Subcutaneous adipose tissue (tissue), 4 donors: ENCODE measurements around the gene SUPT4H1. TPM values are rescaled to one million over a fixed set of nuclear protein-coding genes. Genes with fewer than 3 reads are reported as not detected.

Source experiments
- small RNA-seq: library from RNA; depleted of rRNA; stranded (forward); fragments of <200 nt; gene quantifications from one replicate; pipeline ENCODE3, GENCODE V24; 2016
- total RNA-seq, 4 donors: library from RNA; depleted of rRNA; stranded (reverse); fragments of >200 nt; gene quantifications; one replicate each; pipeline ENCODE4 v1.1.0, GENCODE V29; 2016
- TF ChIP-seq, protein P1 (sequence below): fragments of 450-650 bp; IDR thresholded peaks from one replicate; pipeline ENCODE4 v1.5.1; 2016; ENCODE audit warnings: low read depth, mild to moderate bottlenecking, control low read depth, antibody characterized with exemption, moderate library complexity

Gene SUPT4H1
- total RNA-seq, 4 donors from 2014 or later: 27.9 to 58.5 (median 40.9) TPM

DNA sequence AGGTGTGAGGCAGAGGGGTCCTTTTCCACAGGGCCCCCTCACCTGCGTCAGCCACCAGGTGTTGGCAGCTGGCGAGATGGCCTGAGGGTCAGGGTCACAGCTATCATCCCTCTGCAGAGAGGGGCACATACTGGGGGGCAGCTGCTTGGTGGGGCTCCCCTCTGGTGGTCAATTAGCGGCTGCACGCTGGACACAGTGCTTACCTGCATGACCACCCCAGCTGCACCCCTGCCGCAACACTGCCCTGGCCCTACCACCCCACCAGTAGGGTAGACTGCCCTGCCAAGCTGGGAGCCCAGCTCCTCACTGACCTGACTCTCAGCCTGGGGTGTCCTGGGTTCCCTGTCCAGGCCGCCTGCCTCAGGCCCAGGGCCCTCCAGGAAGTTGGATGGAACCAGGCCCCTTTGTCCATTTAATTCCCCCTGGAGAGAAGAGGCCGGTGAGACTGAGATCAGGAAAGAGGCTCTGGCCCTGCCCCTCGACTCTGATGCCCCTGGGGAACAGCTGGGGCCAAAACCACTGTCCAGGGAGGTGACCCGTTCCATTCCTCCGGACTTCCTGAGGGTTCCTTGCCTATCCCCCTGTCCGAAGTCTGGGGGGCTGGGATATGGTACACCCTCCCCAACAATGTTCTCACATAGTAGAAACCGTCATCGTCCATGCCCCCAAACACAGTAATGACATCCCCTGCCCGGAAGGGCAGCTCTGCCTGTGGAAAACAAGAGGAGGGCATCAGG lies 47.1 kb downstream of the SUPT4H1 start:
- TF ChIP-seq, protein P1, sequence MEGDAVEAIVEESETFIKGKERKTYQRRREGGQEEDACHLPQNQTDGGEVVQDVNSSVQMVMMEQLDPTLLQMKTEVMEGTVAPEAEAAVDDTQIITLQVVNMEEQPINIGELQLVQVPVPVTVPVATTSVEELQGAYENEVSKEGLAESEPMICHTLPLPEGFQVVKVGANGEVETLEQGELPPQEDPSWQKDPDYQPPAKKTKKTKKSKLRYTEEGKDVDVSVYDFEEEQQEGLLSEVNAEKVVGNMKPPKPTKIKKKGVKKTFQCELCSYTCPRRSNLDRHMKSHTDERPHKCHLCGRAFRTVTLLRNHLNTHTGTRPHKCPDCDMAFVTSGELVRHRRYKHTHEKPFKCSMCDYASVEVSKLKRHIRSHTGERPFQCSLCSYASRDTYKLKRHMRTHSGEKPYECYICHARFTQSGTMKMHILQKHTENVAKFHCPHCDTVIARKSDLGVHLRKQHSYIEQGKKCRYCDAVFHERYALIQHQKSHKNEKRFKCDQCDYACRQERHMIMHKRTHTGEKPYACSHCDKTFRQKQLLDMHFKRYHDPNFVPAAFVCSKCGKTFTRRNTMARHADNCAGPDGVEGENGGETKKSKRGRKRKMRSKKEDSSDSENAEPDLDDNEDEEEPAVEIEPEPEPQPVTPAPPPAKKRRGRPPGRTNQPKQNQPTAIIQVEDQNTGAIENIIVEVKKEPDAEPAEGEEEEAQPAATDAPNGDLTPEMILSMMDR: no peak

DNA sequence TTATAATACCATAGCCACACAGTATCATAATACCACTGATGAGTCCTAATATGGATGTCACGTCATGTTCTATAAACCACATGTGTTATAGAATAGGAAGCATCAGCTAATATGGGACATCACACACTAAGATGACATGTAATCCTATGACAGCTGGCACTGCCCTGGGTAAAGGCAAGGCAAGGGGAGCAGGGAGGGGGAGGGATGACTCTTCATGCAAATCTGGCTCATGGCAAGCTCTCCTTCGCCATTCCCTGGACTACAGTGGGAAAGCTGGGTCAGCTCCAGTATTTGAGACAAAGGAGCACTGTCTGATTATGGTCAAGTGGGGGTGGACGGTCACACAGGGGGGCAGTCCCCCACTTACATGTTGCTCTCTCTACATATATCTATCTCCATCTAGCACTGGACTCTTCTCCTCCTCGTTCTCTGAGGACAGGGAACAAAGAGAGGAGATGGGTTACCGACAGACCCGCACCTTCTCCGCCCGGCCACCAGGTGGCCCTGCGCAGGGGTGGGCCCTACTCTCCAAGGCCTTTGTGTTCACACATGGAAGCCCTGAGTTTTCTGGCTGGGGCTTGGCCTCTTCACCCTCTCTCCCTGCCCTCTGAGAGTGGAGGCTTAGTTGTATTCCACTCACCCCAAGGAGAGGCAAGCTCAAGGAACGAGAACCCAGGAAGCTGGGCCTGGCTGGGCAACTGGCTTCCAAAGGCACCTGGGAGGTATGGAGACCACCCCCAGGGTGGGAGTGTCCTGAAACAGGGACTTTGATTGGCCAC lies 47.8 kb downstream of the SUPT4H1 start:
- TF ChIP-seq, protein P1: no peak

DNA sequence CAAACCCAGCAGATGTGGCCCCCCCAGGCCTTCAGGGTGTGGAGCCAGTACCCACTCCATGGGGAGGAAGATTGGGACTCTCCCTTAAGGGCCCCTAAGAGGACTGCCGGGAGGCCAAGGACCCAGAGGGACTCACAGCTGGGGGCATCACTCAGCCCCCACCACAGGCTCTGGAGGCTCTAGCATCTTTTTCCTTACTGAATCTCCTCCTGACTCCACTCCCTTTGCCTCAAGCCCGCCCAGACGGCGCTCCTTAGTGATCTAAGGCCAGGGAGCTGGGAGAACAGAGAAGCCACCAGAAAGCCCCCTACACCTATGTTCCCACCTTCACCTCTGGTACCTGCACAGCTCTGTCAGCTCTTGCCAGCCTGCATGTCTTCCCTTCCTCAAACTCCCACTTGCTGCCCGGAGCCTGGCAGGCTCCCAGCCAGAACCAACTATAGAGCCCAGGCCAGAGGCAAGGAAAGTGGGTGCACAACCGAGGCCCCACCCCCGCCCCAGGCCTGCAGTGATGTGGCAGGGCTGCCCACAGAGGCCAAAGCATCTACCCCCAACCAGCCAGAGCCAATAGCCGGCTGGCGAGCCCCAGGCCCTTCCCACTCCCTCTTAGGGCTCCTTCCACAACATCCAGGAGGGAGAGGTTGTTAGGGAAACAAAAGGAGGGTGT lies 48.9 kb downstream of the SUPT4H1 start:
- TF ChIP-seq, protein P1: no peak

DNA sequence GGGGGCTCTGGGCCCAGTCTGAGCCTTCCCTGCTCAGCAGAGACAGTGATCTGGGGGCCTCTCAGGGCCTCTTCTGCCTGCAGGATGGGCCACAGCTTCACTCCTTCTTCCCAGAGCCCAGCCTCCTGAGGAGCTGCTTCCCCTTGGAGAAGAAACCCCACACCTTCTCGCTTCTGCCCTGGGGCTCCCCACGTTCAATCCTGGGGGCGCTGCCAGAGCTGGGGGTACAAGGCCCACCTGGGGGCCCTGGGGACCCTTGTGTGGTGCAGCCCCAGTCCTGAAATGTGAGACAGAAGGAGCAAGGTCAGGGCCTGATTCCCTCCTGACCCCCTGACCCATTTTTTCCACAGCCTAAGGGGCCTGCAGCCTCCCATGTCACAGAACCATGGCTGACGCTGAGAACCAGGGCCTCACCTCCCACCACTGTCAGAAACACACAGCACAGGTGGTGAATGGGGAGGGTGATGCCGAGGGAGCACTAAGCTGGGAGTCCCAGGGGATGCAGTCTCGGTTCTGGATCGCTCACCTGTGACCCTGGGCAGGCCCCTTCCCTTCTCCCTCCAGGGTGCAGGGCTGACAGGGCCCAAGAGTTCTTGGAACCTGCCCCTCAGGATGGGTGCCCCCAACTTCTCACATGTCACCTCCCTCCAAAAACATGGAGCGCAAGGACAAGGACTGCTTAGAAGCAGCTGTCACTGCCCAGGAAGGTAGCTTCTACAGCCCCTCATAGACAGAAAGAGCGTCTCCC lies 49.7 kb downstream of the SUPT4H1 start:
- TF ChIP-seq, protein P1: no peak

DNA sequence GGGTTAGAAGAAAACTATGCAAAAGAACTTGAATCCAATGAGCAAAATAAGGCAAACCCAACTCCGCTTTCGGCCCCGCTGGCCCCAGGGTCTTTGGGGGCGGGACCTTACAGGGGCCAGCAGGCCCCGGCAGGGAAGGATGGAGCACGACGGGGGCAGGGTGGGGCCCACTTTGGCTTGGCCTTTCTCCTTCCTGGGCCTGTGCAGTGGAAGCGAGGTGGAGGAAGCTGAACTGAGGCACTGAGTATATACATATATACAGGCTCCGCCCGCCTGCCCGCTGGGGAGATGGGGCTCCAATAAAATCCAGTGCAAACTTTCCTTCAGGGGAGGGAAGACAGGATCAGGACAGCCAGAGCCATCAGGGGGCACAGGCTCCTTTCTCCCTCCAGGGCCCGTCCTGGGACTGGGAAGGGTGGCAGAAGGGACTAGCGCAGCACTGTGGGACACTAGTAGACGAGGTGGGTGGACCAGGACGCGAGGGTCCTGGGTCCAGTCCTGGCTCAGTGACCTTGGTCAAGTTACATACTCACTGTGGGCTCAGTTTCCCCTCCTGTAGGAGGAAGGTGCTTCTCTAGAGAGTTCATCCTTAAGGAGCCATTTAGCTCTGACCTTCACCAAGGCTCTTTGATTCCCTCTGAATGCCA lies 50.4 kb downstream of the SUPT4H1 start:
- TF ChIP-seq, protein P1: no peak

DNA sequence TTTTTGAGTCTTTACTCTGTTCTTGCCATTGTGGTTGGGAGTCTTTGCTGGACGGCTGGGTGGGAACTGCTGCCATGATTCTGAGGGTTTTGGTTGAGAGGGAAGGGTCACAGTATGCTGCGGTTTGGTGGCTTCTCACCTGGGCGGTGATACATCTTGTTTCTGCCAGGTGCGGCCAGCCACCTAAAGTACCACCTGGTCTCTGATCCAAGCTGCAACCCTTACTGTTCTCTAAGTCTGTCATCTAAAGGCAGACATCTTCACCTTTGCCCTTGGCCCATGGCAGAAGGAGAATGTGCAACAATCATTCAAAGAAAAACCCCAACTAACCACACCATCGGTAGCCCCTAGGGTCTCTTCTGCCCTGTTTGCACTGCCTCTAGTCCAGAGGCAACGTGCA lies 51.7 kb downstream of the SUPT4H1 start:
- TF ChIP-seq, protein P1: no peak

Small RNAs within 50 kb of the gene (small RNA-seq; reads per million reads assigned to genes)
- not detected for gene MIR4736

Other genes starting within 250 kb of the SUPT4H1 start
- gene OR4D1, start 203.8 kb downstream of the SUPT4H1 start, total RNA-seq: not detected
- not detected for gene OR4D2, start 185.2 kb downstream of the SUPT4H1 start, total RNA-seq
- not detected for gene EPX, start 159.5 kb downstream of the SUPT4H1 start, total RNA-seq
- 10 to 100 TPM in 2 of 4 donors, 1 to 10 TPM in 2; 6.0 to 14.3 (median 9.6) TPM for gene MKS1, start 132.9 kb downstream of the SUPT4H1 start, total RNA-seq
- not detected for gene LPO, start 113.6 kb downstream of the SUPT4H1 start, total RNA-seq
- gene MPO, start 71.3 kb downstream of the SUPT4H1 start, total RNA-seq: under 1 TPM in 2 of 4 donors, not detected in 2; 0.19 to 0.34 TPM
- 1 to 10 TPM in 2 of 4 donors, under 1 TPM in 2; 0.65 to 4.3 (median 1.1) TPM for gene TSPOAP1, start 23.4 kb downstream of the SUPT4H1 start, total RNA-seq
- not detected for gene RNF43, start 65.3 kb upstream of the SUPT4H1 start, total RNA-seq
- gene HSF5, start 136.2 kb upstream of the SUPT4H1 start, total RNA-seq: not detected
- 10 to 100 TPM; 29.7 to 57.6 (median 40.9) TPM for gene MTMR4, start 162.4 kb upstream of the SUPT4H1 start, total RNA-seq